Left lung (tissue), 10 donors: ENCODE data around the gene FDCSP. TPM values are rescaled to one million over a fixed set of nuclear protein-coding genes. Genes with fewer than 3 reads are reported as not detected.
"Not testable (repeated sequence)": the region's sequence is repeated elsewhere in the genome, so short reads cannot be mapped to it uniquely, and the experiment has no call there.

Experiments used
- ATAC-seq: fragments of 200-7000 bp; cut with Tn5 transposase; one replicate; pipeline ENCODE4 v1.9.1; 2020; ENCODE audit warnings: moderate library complexity
- DNase-seq, 4 donors: peaks; one replicate each; pipeline ENCODE4 v3.0.0-alpha.2; 2013 to 2020
- H3K27ac ChIP-seq, 2 donors: fragments of 200-600 bp; sonication (generic) in 1 of 2; one replicate each; pipeline versions ENCODE4 v1.5.0 to v1.8.0; 2020 to 2021
- H3K27me3 ChIP-seq, 2 donors: fragments of 200-600 bp; sonication (generic) in 1 of 2; one replicate each; pipeline versions ENCODE4 v1.5.0 to v1.8.0; 2020 to 2021
- H3K36me3 ChIP-seq, 2 donors: fragments of 200-600 bp; sonication (generic) in 1 of 2; one replicate each; pipeline versions ENCODE4 v1.5.0 to v1.8.0; 2020 to 2021
- H3K4me1 ChIP-seq, 2 donors: fragments of 200-600 bp; one replicate each; pipeline ENCODE4 v1.8.0; 2021
- H3K4me3 ChIP-seq, 2 donors: fragments of 200-600 bp; sonication (generic) in 1 of 2; one replicate each; pipeline versions ENCODE4 v1.5.0 to v1.8.0; 2020 to 2021; ENCODE audit warnings: mild to moderate bottlenecking in 1 of 2
- H3K9me3 ChIP-seq, 2 donors: fragments of 200-600 bp; sonication (generic) in 1 of 2; one replicate each; pipeline versions ENCODE4 v1.5.0 to v1.8.0; 2020 to 2021
- CTCF ChIP-seq, 2 donors: fragments of 200-600 bp; sonication (generic) in 1 of 2; IDR thresholded peaks; one replicate each; pipeline versions ENCODE4 v1.5.0 to v1.8.0; 2021; ENCODE audit warnings: antibody characterized with exemption in 2 of 2
- intact Hi-C, 2 donors: fragments of 100-400 bp; cut with DNase I; formaldehyde crosslinking; loops; one replicate each; pipeline versions ENCODE4 v1.11.2 to v1.14.2; 2022
- polyA plus RNA-seq, 6 donors: library from polyadenylated mRNA; unstranded; fragments of 120-200 nt; gene quantifications; one replicate each; pipeline ENCODE4 v1.2.1, GENCODE V29; 2013; ENCODE audit not compliant: insufficient read length in 6 of 6
- total RNA-seq, 2 donors: library from RNA; stranded (reverse); fragmentation: NEBNext Ultra II Directional; extraction: Animal tissue kit (Norgen Biotek cat#: 25700); gene quantifications; one replicate each; pipeline ENCODE4 v1.2.1, GENCODE V29; 2021
- donor health status: DM: no; HTN: yes; CAD: no.
- donor health status: DM: no; HTN: no; CAD: no.

FDCSP gene
- total and polyA plus RNA-seq, 8 donors = not detected

DNA sequence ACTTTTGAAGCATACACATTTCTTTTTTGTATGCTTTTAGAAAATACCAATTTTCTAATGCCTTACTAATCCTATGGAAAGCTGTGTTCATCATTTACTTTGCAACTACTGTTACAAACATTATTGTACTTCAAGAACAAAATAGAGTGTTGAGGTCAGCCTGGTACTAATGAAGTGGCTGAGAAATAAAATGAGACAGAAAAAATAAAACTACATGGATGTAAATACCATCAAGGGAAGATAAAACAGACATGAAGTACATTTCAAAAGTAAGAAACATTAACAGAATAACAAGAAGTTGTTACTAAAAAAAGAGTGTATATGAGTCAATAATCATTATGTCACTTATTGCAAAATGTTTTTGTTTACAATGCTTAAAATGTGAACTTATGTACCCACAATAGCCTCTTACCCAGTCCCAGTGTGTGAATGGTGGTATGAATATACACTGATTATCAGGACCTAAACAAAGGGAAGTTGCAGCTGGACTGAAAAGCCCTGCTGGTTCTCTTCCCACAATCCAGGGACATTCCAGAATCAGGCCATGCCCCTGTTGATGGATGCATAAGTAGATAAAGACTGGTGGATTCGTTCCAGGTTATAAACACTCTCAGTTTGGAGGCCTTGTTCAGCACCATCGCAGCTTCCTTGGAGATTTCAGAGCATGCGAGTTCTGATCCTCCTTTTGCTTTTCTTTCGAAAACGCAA is 14.1 kb downstream of the FDCSP start:
- H3K4me1 ChIP-seq = no peaks in the 10 kb centered on the region
- no peak overlapping the region for H3K27ac ChIP-seq
- peak in 2 of 4 donors; percentile 87 to 91 for DNase-seq
- no peaks in the 10 kb centered on the region for H3K9me3 ChIP-seq
- H3K36me3 ChIP-seq = no peaks in the 10 kb centered on the region
- no peak for ATAC-seq
- no peak overlapping the region for H3K4me3 ChIP-seq
- H3K27me3 ChIP-seq = no peaks in the 10 kb centered on the region
- intact Hi-C loops = no loop called here
- TF ChIP-seq CTCF (IDR thresholded peaks at IDR 0.05) = no peak

DNA sequence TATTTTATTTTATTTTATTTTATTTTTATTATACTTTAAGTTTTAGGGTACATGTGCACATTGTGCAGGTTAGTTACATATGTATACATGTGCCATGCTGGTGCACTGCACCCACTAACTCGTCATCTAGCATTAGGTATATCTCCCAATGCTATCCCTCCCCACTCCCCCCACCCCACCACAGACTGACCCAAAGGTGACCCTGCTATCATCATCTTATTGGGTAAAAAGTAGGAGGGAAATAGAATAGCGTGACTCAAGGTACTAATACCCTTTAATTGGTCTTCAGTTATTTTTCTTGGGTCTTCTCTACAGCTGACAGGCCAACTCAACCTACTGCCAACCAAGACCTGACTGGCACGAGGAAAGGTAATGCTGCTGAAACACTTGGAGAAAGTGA is 16.4 kb downstream of the FDCSP start, which contains the start of gene CSN3:
Gene CSN3 (plus strand): TSS at position 301 of the 400 bp plus-strand sequence. CDS start 2,223 bp downstream, outside the sequence.
- H3K27me3 ChIP-seq, H3K4me3 ChIP-seq, H3K36me3 ChIP-seq, H3K4me1 ChIP-seq, ATAC-seq, H3K9me3 ChIP-seq, intact Hi-C loops, DNase-seq, H3K27ac ChIP-seq: not testable (repeated sequence)

DNA sequence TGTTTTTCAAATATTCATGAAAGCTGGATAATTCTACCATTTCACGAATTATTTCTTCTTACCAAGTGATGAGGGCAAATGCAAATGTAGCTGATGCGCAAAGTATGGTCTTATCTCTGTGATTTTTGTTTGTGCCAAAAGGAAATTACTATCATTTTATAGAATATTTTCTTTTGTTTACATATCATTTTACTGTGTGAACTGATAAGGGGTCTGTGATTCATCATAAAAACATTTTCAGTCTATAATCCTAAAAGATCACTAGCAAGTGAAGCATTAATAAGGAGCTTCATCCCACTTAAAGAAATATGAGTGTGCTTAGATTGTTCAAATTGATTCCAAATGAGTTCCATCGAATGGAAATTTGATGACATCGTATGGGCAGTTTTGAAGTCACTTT is 17.2 kb downstream of the FDCSP start:
- Histone ChIP-seq H3K4me1 (no peaks in the 10 kb centered on the region), H3K27me3 (no peaks in the 10 kb centered on the region), H3K36me3 (no peaks in the 10 kb centered on the region), H3K9me3 (no peaks in the 10 kb centered on the region), H3K4me3 (no peak overlapping the region), H3K27ac (no peak overlapping the region)
- no peak for ATAC-seq
- intact Hi-C loops = no loop called here
- TF ChIP-seq CTCF (IDR thresholded peaks at IDR 0.05) = no peak
- DNase-seq = no peak

- DNase-seq = no peak
- no peak overlapping the region for H3K27ac ChIP-seq
- ATAC-seq = no peak
- H3K4me1 ChIP-seq = no peaks in the 10 kb centered on the region
- intact Hi-C loops = no loop called here
- H3K4me3 ChIP-seq = no peak overlapping the region
- no peaks in the 10 kb centered on the region for H3K27me3 ChIP-seq
- H3K36me3 ChIP-seq = no peaks in the 10 kb centered on the region
- TF ChIP-seq CTCF (IDR thresholded peaks at IDR 0.05) = no peak
- H3K9me3 ChIP-seq = no peaks in the 10 kb centered on the region
These were observed 25.5 kb downstream of the FDCSP start for GRCh38 chr4:70251250-70251944.

DNA sequence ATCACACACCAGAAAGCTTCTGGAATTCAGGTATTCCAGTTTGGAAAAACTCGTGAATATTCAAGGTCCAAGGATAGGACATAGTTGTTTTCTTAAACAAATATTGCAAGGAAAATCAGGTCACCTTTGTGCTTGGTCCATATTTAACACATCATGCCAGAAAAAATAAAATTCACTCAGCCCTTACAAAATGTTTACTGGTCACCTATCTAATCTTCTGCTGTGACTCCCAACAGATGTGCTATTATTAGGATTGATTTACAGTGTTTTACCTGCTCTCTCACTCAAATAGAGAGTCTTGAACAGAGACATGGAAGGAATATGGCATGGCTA is 26.0 kb downstream of the FDCSP start:
- Histone ChIP-seq H3K27ac (no peak overlapping the region), H3K4me3 (no peak overlapping the region), H3K36me3 (no peaks in the 10 kb centered on the region), H3K27me3 (no peaks in the 10 kb centered on the region), H3K9me3 (no peaks in the 10 kb centered on the region), H3K4me1 (no peaks in the 10 kb centered on the region)
- intact Hi-C loops = no loop called here
- TF ChIP-seq CTCF (IDR thresholded peaks at IDR 0.05) = no peak
- ATAC-seq (no peak), DNase-seq (no peak)
